Activated naive CD8-positive, alpha-beta T cell treated with anti-CD3 and anti-CD28 coated beads for 36 hours (primary cell): Measurements from ENCODE around the gene SPATA24. TPM values are rescaled to one million over a fixed set of nuclear protein-coding genes. Genes with fewer than 3 reads are reported as not detected.

Experiments used
- DNase-seq: peaks from one replicate; pipeline ENCODE4 v3.0.0; 2021
- H3K27ac Mint-ChIP-seq: one replicate; pipeline ENCODE4 v1.8.0; 2022; ENCODE audit warnings: mild to moderate bottlenecking, moderate library complexity, mixed read lengths
- H3K27me3 Mint-ChIP-seq: one replicate; pipeline ENCODE4 v1.8.0; 2022; ENCODE audit warnings: mild to moderate bottlenecking, mixed read lengths
- H3K36me3 Mint-ChIP-seq: one replicate; pipeline ENCODE4 v1.8.0; 2021; ENCODE audit warnings: mild to moderate bottlenecking, mixed read lengths
- H3K4me1 Mint-ChIP-seq: one replicate; pipeline ENCODE4 v1.8.0; 2021; ENCODE audit warnings: mixed read lengths
- H3K4me3 Mint-ChIP-seq: one replicate; pipeline ENCODE4 v1.8.0; 2022; ENCODE audit warnings: mild to moderate bottlenecking, moderate library complexity, mixed read lengths
- H3K9me3 Mint-ChIP-seq: one replicate; pipeline ENCODE4 v1.8.0; 2022; ENCODE audit warnings: mixed read lengths
- total RNA-seq, 2 experiments: library from RNA; stranded (reverse); gene quantifications; one replicate each; pipeline ENCODE4 v1.2.3, GENCODE V29; 2021

The SPATA24 gene
- total RNA-seq, 2 experiments from 2014 or later: 2.2 to 4.0 TPM

DNA sequence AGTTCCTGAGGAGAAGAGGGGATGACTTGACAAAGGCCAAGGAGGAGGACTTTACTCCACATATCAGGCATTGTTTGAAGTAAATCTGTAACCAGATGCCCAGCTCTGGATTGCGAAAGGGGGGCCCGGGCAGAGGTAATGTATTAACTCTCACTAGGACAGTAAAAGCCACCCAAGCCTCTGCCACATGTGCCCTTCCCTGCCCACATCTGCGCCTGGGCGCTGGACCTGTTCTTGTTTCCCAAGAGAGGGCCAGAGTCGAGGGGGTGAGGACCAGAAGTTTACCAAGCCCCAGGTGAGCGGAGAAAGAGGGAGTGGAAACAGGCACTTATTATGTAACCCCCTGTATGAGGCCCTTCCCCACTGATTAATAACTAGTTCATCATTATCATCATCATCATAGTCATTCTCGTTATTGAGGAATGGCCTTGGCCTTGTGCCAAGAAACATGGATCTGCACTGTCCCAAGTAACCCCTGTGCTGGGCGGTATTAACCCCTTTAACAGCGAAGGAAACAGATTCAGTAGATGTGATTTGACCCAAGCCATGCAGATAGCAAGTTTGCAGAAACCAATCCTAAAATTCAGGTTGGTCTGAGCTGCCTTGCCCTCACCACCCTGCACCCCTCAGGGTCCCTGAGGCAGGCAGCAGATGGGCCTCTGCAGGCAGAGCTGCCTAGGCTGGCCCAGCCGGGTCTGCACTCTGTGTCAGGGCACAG is 20.5 kb downstream of the SPATA24 start, which contains the start of gene SLC23A1:
SLC23A1 (minus strand) TSS at position 23 of the 718 bp plus-strand sequence. CDS start 44 bp downstream, outside the sequence.
- no peak for DNase-seq
- H3K4me1 Mint-ChIP-seq: peaks cover 24% of the 10 kb centered on the region
- no peak within 1 kb of the TSS for H3K4me3 Mint-ChIP-seq
- H3K9me3 Mint-ChIP-seq: no peaks in the 10 kb centered on the region
- H3K36me3 Mint-ChIP-seq: no peaks in the 10 kb centered on the region
- H3K27ac Mint-ChIP-seq: no peak within 1 kb of the TSS
- H3K27me3 Mint-ChIP-seq: no peaks in the 10 kb centered on the region

GRCh38 chr5:139382807-139383206 is 21.1 kb downstream of the SPATA24 start:
- Mint-ChIP-seq H3K27me3 (no peaks in the 10 kb centered on the region), H3K36me3 (no peaks in the 10 kb centered on the region), H3K4me3 (no peak overlapping the region), H3K9me3 (no peaks in the 10 kb centered on the region), H3K4me1 (peaks cover 24% of the 10 kb centered on the region), H3K27ac (no peak overlapping the region)
- DNase-seq: no peak

- H3K4me1 Mint-ChIP-seq: peaks cover 24% of the 10 kb centered on the region
- H3K9me3 Mint-ChIP-seq: no peaks in the 10 kb centered on the region
- no peaks in the 10 kb centered on the region for H3K36me3 Mint-ChIP-seq
- DNase-seq: no peak
- H3K27me3 Mint-ChIP-seq: no peaks in the 10 kb centered on the region
- H3K4me3 Mint-ChIP-seq: no peak overlapping the region
- no peak overlapping the region for H3K27ac Mint-ChIP-seq
Observed at GRCh38 chr5:139381837-139382761, 21.8 kb downstream of the SPATA24 start.

DNA sequence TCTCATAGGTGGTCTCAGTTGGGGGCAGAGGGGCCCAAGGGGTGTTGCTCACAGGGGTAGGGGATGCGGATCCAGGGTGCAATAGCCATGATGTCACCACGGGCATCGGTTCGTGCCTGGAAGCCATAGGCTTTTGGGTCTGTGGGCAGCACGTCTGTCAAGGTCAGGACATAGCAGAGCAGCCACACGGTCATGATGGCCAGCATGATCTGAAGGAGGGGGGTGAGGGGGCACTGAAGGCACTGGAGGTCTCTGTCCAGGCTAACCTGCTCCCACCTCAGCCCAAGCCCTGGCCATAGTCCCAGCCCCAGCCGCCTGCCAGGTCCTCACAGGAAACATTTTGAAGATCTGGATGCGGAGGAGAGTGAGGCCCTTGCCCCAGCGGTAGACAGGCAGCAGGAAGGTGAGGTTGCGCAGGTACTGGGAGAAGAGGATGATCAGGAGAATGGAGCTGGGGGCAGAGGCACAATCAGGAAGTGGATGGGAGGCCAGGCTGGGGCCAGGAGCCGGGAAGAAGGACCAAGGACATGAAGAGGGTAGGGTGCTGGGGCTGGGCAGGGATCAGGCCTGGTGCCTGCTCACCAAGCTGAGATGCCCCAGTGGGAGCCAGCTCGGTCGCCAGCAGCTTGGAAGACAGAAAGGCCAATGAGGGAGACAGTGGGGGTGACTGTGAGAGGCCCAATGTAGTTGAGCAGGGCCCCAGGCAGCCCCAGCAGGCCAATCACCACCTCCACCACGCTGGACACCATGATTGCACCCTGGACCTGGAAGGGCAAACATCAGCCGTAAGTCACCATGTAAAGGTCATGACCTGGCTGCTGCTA is 24.1 kb downstream of the SPATA24 start:
- Mint-ChIP-seq H3K4me1 (peaks cover 8% of the 10 kb centered on the region), H3K27me3 (no peaks in the 10 kb centered on the region), H3K27ac (no peak overlapping the region)

GRCh38 chr5:139378941-139379361 is 24.9 kb downstream of the SPATA24 start:
- H3K27me3 Mint-ChIP-seq: no peaks in the 10 kb centered on the region
- H3K36me3 Mint-ChIP-seq: no peaks in the 10 kb centered on the region
- peaks cover 2% of the 10 kb centered on the region for H3K4me1 Mint-ChIP-seq
- H3K4me3 Mint-ChIP-seq: no peak overlapping the region
- H3K9me3 Mint-ChIP-seq: no peaks in the 10 kb centered on the region
- H3K27ac Mint-ChIP-seq: no peak overlapping the region
- no peak for DNase-seq

More for the DNA sequence above, 24.1 kb downstream of the SPATA24 start:
- no peak for DNase-seq
- Mint-ChIP-seq H3K4me3 (no peak overlapping the region), H3K9me3 (no peaks in the 10 kb centered on the region), H3K36me3 (no peaks in the 10 kb centered on the region)

GRCh38 chr5:139378101-139378825 is 25.6 kb downstream of the SPATA24 start:
- Mint-ChIP-seq H3K27me3 (no peaks in the 10 kb centered on the region), H3K9me3 (no peaks in the 10 kb centered on the region), H3K36me3 (no peaks in the 10 kb centered on the region), H3K27ac (no peak overlapping the region), H3K4me1 (peaks cover 2% of the 10 kb centered on the region), H3K4me3 (no peak overlapping the region)
- DNase-seq: no peak

DNA sequence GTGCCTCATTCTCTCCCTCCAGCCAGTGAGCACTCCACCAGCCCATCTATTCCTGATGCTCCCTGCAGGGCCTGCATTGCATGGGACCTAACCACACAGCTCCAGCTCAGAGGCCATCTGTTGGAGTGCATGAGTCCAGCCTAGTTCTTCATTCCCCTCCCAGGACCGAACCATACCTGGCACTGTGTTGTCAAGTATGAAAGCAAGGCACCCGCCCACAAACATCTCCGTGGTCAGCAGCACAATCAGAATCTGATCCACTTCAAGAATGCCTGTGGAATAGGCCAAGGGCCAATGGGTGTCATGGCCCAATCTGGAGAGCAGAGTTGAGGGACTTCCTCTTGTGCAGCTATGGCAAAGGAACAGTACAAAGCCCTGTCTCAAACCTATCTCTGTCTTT is 26.7 kb downstream of the SPATA24 start:
- H3K4me3 Mint-ChIP-seq: no peak overlapping the region
- no peak for DNase-seq
- no peaks in the 10 kb centered on the region for H3K36me3 Mint-ChIP-seq
- H3K9me3 Mint-ChIP-seq: no peaks in the 10 kb centered on the region
- no peaks in the 10 kb centered on the region for H3K27me3 Mint-ChIP-seq
- H3K27ac Mint-ChIP-seq: no peak overlapping the region
- H3K4me1 Mint-ChIP-seq: peaks cover under 1% of the 10 kb centered on the region

GRCh38 chr5:139376364-139376763 is 27.5 kb downstream of the SPATA24 start:
- peaks cover 7% of the 10 kb centered on the region for H3K4me1 Mint-ChIP-seq

GRCh38 chr5:139374909-139375308 is 29.0 kb downstream of the SPATA24 start:
- Mint-ChIP-seq H3K4me1 (peaks cover 10% of the 10 kb centered on the region), H3K27ac (no peak overlapping the region), H3K4me3 (no peak overlapping the region), H3K36me3 (peaks cover 1% of the 10 kb centered on the region), H3K27me3 (no peaks in the 10 kb centered on the region), H3K9me3 (no peaks in the 10 kb centered on the region)
- no peak for DNase-seq

More at GRCh38 chr5:139376364-139376763, 27.5 kb downstream of the SPATA24 start:
- Mint-ChIP-seq H3K4me3 (no peak overlapping the region), H3K27ac (no peak overlapping the region), H3K36me3 (no peaks in the 10 kb centered on the region), H3K9me3 (no peaks in the 10 kb centered on the region), H3K27me3 (no peaks in the 10 kb centered on the region)
- no peak for DNase-seq

GRCh38 chr5:139371482-139372435 is 32.1 kb downstream of the SPATA24 start:
- Mint-ChIP-seq H3K4me3 (no peak overlapping the region), H3K27me3 (no peaks in the 10 kb centered on the region), H3K9me3 (no peaks in the 10 kb centered on the region), H3K4me1 (peaks cover 10% of the 10 kb centered on the region), H3K27ac (peak overlapping the region; percentile 35), H3K36me3 (peaks cover 1% of the 10 kb centered on the region)
- no peak for DNase-seq

GRCh38 chr5:139369181-139369580 is 34.7 kb downstream of the SPATA24 start:
- H3K4me3 Mint-ChIP-seq: no peak overlapping the region
- H3K27me3 Mint-ChIP-seq: no peaks in the 10 kb centered on the region
- peaks cover 10% of the 10 kb centered on the region for H3K4me1 Mint-ChIP-seq
- no peak overlapping the region for H3K27ac Mint-ChIP-seq
- H3K9me3 Mint-ChIP-seq: no peaks in the 10 kb centered on the region
- no peak for DNase-seq
- H3K36me3 Mint-ChIP-seq: peaks cover 4% of the 10 kb centered on the region

DNA sequence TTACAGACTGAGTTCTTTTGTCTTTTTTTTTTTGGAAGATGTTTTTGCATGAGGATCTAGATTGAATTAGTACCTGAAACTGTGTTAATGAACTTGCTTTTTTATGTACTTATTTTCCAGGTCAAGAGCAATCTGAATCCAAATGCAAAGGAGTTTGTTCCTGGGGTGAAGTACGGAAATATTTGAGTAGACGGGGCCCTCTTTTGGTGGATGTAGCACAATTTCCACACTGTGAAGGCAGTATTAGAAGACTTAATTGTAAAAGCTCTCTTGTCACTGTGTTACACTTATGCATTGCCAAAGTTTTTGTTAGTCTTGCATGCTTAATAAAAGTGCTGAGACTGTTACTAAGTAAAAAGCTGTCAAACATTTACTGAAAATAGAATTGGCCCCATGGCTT is 35.3 kb downstream of the SPATA24 start:
- Mint-ChIP-seq H3K4me1 (peaks cover 14% of the 10 kb centered on the region), H3K4me3 (no peak overlapping the region), H3K36me3 (peaks cover 8% of the 10 kb centered on the region), H3K9me3 (no peaks in the 10 kb centered on the region), H3K27me3 (no peaks in the 10 kb centered on the region), H3K27ac (no peak overlapping the region)
- no peak for DNase-seq

DNA sequence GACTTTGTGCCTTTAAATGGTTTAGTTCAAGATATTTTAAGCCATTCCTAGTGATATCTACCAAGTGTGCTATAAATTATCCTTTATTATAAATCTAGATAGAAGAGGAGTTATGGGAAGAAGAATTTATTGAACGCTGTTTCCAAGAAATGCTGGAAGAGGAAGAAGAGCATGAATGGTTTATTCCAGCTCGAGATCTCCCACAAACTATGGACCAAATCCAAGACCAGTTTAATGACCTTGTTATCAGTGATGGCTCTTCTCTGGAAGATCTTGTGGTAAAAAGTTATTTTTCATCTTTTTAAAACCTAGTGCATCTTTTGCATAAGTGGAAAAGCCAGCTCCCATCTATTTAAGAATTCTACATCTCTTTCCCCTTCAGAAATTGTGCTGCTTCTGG is 39.4 kb downstream of the SPATA24 start:
- DNase-seq: no peak
- peaks cover 18% of the 10 kb centered on the region for H3K36me3 Mint-ChIP-seq
- no peaks in the 10 kb centered on the region for H3K9me3 Mint-ChIP-seq
- no peaks in the 10 kb centered on the region for H3K27me3 Mint-ChIP-seq
- H3K4me3 Mint-ChIP-seq: no peak overlapping the region
- no peak overlapping the region for H3K27ac Mint-ChIP-seq
- peaks cover 10% of the 10 kb centered on the region for H3K4me1 Mint-ChIP-seq
